Sigmoid colon (tissue), 7 donors: ENCODE results near the gene GDNF. TPM values are rescaled to one million over a fixed set of nuclear protein-coding genes. Genes with fewer than 3 reads are reported as not detected.
"Not testable (repeated sequence)": the region's sequence is repeated elsewhere in the genome, so short reads cannot be mapped to it uniquely, and the experiment has no call there.

ENCODE experiments used
- DNase-seq: peaks from one replicate; pipeline ENCODE4 v3.0.0-alpha.2; 2019
- H3K27ac ChIP-seq, 4 donors: fragments of 200-600 bp; sonication (generic); one replicate each; pipeline ENCODE4 v1.5.1; 2016 to 2019; ENCODE audit warnings: mild to moderate bottlenecking in 1 of 4
- H3K27me3 ChIP-seq, 3 donors: fragments of 200-600 bp; sonication (generic); one replicate each; pipeline ENCODE4 v1.5.1; 2019; ENCODE audit warnings: mild to moderate bottlenecking in 1 of 3
- H3K36me3 ChIP-seq, 4 donors: fragments of 200-600 bp; sonication (generic); one replicate each; pipeline ENCODE4 v1.5.1; 2016 to 2019
- H3K4me1 ChIP-seq, 4 donors: fragments of 200-600 bp; sonication (generic); one replicate each; pipeline ENCODE4 v1.5.1; 2017 to 2019
- H3K4me3 ChIP-seq, 4 donors: fragments of 200-600 bp; sonication (generic); one replicate each; pipeline ENCODE4 v1.5.1; 2017 to 2019; ENCODE audit warnings: mild to moderate bottlenecking in 2 of 4, moderate library complexity in 1 of 4
- H3K9me3 ChIP-seq, 4 donors: fragments of 200-600 bp in 3 of 4; sonication (generic) in 3 of 4; one replicate each; pipeline versions ENCODE4 v1.5.1 to v1.6.1; 2013 to 2019
- CTCF ChIP-seq, 4 experiments: fragments of 450-650 bp in 3 of 4; fragments of 200-600 bp in 1 of 4; IDR thresholded peaks; one replicate each; pipeline ENCODE4 v1.5.1; 2016 to 2019; ENCODE audit warnings: antibody characterized with exemption in 4 of 4, mild to moderate bottlenecking in 3 of 4, moderate library complexity in 2 of 4
- EP300 ChIP-seq, 4 donors: sonication (generic); formaldehyde crosslinking; IDR thresholded peaks; one replicate each; pipeline ENCODE4 v1.6.1; 2017; ENCODE audit warnings: antibody characterized with exemption in 4 of 4
- POLR2A ChIP-seq, 2 donors: fragments of 450-650 bp; IDR thresholded peaks; one replicate each; pipeline ENCODE4 v1.6.1; 2016; ENCODE audit warnings: antibody characterized with exemption in 2 of 2, mild to moderate bottlenecking in 2 of 2, moderate library complexity in 2 of 2
- POLR2AphosphoS5 ChIP-seq, 4 donors: sonication (generic); formaldehyde crosslinking; IDR thresholded peaks; one replicate each; pipeline ENCODE4 v1.6.1; 2017; ENCODE audit warnings: antibody characterized with exemption in 4 of 4
- WGBS, 2 donors: extraction: QIAGEN DNeasy Blood & Tissue Kit; methylation state at CpG; one replicate each; pipeline ENCODE4 v1.1.7; 2013; 5-methylcytosine and 5-hydroxymethylcytosine counted together
- intact Hi-C: fragments of 100-400 bp; cut with DNase I; formaldehyde crosslinking; loops from one replicate; pipeline ENCODE4 v1.15.1; 2023
- polyA plus RNA-seq, 3 donors: library from polyadenylated mRNA; stranded (reverse); fragments of 200-250 nt; gene quantifications; one replicate each; pipeline ENCODE4 v1.2.3, GENCODE V29; 2013
- total RNA-seq, 4 donors: library from RNA; depleted of rRNA; stranded (reverse); fragments of >200 nt; gene quantifications; one replicate each; pipeline ENCODE4 v1.1.0, GENCODE V29; 2016
- donor health status: healthy with polysubstance abuse.
- donor health status: Bipolar disorder and iron deficiency.
- donor health status: healthy.

The GDNF gene
- total and polyA plus RNA-seq, 7 donors = under 0.01 to 16.3 (median 4.2) TPM

- Histone ChIP-seq H3K27ac (peak overlapping the region; percentile 53 to 75 (median 68)), H3K27me3 (no peaks in the 10 kb centered on the region), H3K4me1 (peaks cover 0 to 19% (median 10%) of the 10 kb centered on the region in 4 donors), H3K9me3 (no peaks in the 10 kb centered on the region), H3K4me3 (no peak overlapping the region), H3K36me3 (no peaks in the 10 kb centered on the region)
- intact Hi-C loops = no loop called here
- TF ChIP-seq EP300 (IDR thresholded peaks at IDR 0.05) (peak in 1 of 4 donors; percentile 19), CTCF (IDR thresholded peaks at IDR 0.05) (no peak), POLR2A (IDR thresholded peaks at IDR 0.05) (no peak), POLR2AphosphoS5 (IDR thresholded peaks at IDR 0.05) (no peak)
- 84 to 85% methylated on average over 12 of the region's 12 CpGs for WGBS, 2 donors
- DNase-seq = no peak
Observed at GRCh38 chr5:37806016-37806415, 33.8 kb downstream of the GDNF start.

- WGBS, 2 donors = 80 to 82% methylated on average over 2 of the region's 2 CpGs
- intact Hi-C loops = no loop called here
Observed at GRCh38 chr5:37804401-37804800, 35.4 kb downstream of the GDNF start.

GRCh38 chr5:37803487-37803886, 36.4 kb downstream of the GDNF start:
- Histone ChIP-seq H3K9me3 (no peaks in the 10 kb centered on the region), H3K36me3 (no peaks in the 10 kb centered on the region), H3K27ac (no peak overlapping the region), H3K27me3 (no peaks in the 10 kb centered on the region), H3K4me3 (no peak overlapping the region), H3K4me1 (peaks cover 0 to 9% (median 7%) of the 10 kb centered on the region in 4 donors)
- intact Hi-C loops = no loop called here
- WGBS, 2 donors = 25 to 49% methylated on average over 1 of the region's 1 CpG
- no peak for TF ChIP-seq EP300 (IDR thresholded peaks at IDR 0.05)
- no peak for TF ChIP-seq POLR2AphosphoS5 (IDR thresholded peaks at IDR 0.05)
- no peak for TF ChIP-seq POLR2A (IDR thresholded peaks at IDR 0.05)
- TF ChIP-seq CTCF (IDR thresholded peaks at IDR 0.05) = no peak
- DNase-seq = no peak

More at GRCh38 chr5:37804401-37804800, 35.4 kb downstream of the GDNF start:
- Histone ChIP-seq H3K27ac (no peak overlapping the region), H3K4me3 (no peak overlapping the region), H3K27me3 (no peaks in the 10 kb centered on the region), H3K9me3 (no peaks in the 10 kb centered on the region), H3K36me3 (no peaks in the 10 kb centered on the region), H3K4me1 (peaks cover 0 to 9% (median 7%) of the 10 kb centered on the region in 4 donors)
- no peak for TF ChIP-seq POLR2A (IDR thresholded peaks at IDR 0.05)
- TF ChIP-seq EP300 (IDR thresholded peaks at IDR 0.05) = no peak
- no peak for TF ChIP-seq CTCF (IDR thresholded peaks at IDR 0.05)
- TF ChIP-seq POLR2AphosphoS5 (IDR thresholded peaks at IDR 0.05) = no peak
- no peak for DNase-seq

- Histone ChIP-seq H3K4me1 (peaks cover 0 to 9% (median 7%) of the 10 kb centered on the region in 4 donors), H3K4me3 (no peak overlapping the region), H3K36me3 (no peaks in the 10 kb centered on the region), H3K9me3 (no peaks in the 10 kb centered on the region), H3K27me3 (no peaks in the 10 kb centered on the region), H3K27ac (no peak overlapping the region)
- intact Hi-C loops = no loop called here
- TF ChIP-seq CTCF (IDR thresholded peaks at IDR 0.05) (no peak), POLR2AphosphoS5 (IDR thresholded peaks at IDR 0.05) (no peak), EP300 (IDR thresholded peaks at IDR 0.05) (no peak), POLR2A (IDR thresholded peaks at IDR 0.05) (no peak)
- DNase-seq = no peak
- WGBS, 2 donors = 70 to 89% methylated on average over 2 of the region's 2 CpGs
Observed at GRCh38 chr5:37801521-37801920, 38.3 kb downstream of the GDNF start.

- Histone ChIP-seq H3K4me3 (no peak overlapping the region), H3K36me3 (no peaks in the 10 kb centered on the region), H3K4me1 (no peaks in the 10 kb centered on the region), H3K27me3 (no peaks in the 10 kb centered on the region), H3K27ac (no peak overlapping the region), H3K9me3 (no peaks in the 10 kb centered on the region)
- WGBS, 2 donors = 77 to 81% methylated on average over 2 of the region's 2 CpGs
- no peak for TF ChIP-seq CTCF (IDR thresholded peaks at IDR 0.05)
- TF ChIP-seq EP300 (IDR thresholded peaks at IDR 0.05) = no peak
- TF ChIP-seq POLR2AphosphoS5 (IDR thresholded peaks at IDR 0.05) = no peak
- intact Hi-C loops = no loop called here
- no peak for DNase-seq
Observed at GRCh38 chr5:37799865-37800421, 39.9 kb downstream of the GDNF start.

GRCh38 chr5:37796435-37796834, 43.4 kb downstream of the GDNF start:
- H3K27ac ChIP-seq, H3K4me1 ChIP-seq, H3K36me3 ChIP-seq, DNase-seq, H3K9me3 ChIP-seq, H3K4me3 ChIP-seq, H3K27me3 ChIP-seq, intact Hi-C loops: not testable (repeated sequence)
- 93 to 98% methylated on average over 1 of the region's 1 CpG for WGBS, 2 donors

GRCh38 chr5:37795292-37795691, 44.5 kb downstream of the GDNF start:
- DNase-seq, H3K4me1 ChIP-seq, intact Hi-C loops, H3K27ac ChIP-seq, H3K9me3 ChIP-seq, H3K36me3 ChIP-seq, H3K27me3 ChIP-seq, H3K4me3 ChIP-seq: not testable (repeated sequence)
- 74 to 80% methylated on average over 2 of the region's 2 CpGs for WGBS, 2 donors
